Testis (tissue), 3 donors: ENCODE results near the gene SMYD3. TPM values are rescaled to one million over a fixed set of nuclear protein-coding genes. Genes with fewer than 3 reads are reported as not detected.

Experiments
- DNase-seq: peaks from one replicate; pipeline ENCODE4 v3.0.0-alpha.2; 2019
- H3K27ac ChIP-seq, 2 donors: fragments of 200-600 bp; sonication (generic); one replicate each; pipeline ENCODE4 v1.5.1; 2019
- H3K27me3 ChIP-seq: fragments of 200-600 bp; sonication (generic); one replicate; pipeline ENCODE4 v1.5.1; 2019
- H3K36me3 ChIP-seq: fragments of 200-600 bp; sonication (generic); one replicate; pipeline ENCODE4 v1.5.1; 2017; ENCODE audit warnings: low read depth; ENCODE audit errors: missing control alignments
- H3K4me1 ChIP-seq: fragments of 200-600 bp; sonication (generic); one replicate; pipeline ENCODE4 v1.5.1; 2019
- H3K4me3 ChIP-seq, 2 donors: fragments of 200-600 bp; sonication (generic); one replicate each; pipeline ENCODE4 v1.5.1; 2017 to 2019
- H3K9me3 ChIP-seq: fragments of 200-600 bp; sonication (generic); one replicate; pipeline ENCODE4 v1.5.1; 2017
- CTCF ChIP-seq, 3 experiments: fragments of 450-650 bp in 2 of 3; fragments of 200-600 bp in 1 of 3; sonication (generic) in 1 of 3; IDR thresholded peaks; one replicate each; pipeline ENCODE4 v1.5.1; 2016 to 2019; ENCODE audit warnings: antibody characterized with exemption in 3 of 3, mild to moderate bottlenecking in 2 of 3, moderate library complexity in 1 of 3
- POLR2A ChIP-seq: fragments of 450-650 bp; IDR thresholded peaks from one replicate; pipeline ENCODE4 v1.6.1; 2017; ENCODE audit warnings: antibody characterized with exemption, mild to moderate bottlenecking, moderate library complexity
- WGBS, 2 donors: methylation state at CpG; one replicate each; pipeline ENCODE4 v1.1.5; 2018; 5-methylcytosine and 5-hydroxymethylcytosine counted together
- intact Hi-C: fragments of 100-400 bp; cut with DNase I; formaldehyde crosslinking; loops from one replicate; pipeline ENCODE4 v1.15.1; 2023; ENCODE audit warnings: low total_unique reads
- polyA plus RNA-seq: library from polyadenylated mRNA; stranded (reverse); fragments of 350-450 nt; fragmentation: Illumina TruSeq; extraction: RNeasy Lipid Tissue Mini Kit (QIAGEN cat#74804); gene quantifications from one replicate; pipeline ENCODE4 v1.2.3, GENCODE V29; 2014; ENCODE audit warnings: low read depth, low replicate concordance; ENCODE audit not compliant: insufficient read depth
- total RNA-seq, 2 donors: library from RNA; depleted of rRNA; stranded (reverse); fragments of >200 nt; gene quantifications; one replicate each; pipeline ENCODE4 v1.2.3, GENCODE V29; 2016

The SMYD3 gene
- total and polyA plus RNA-seq, 3 donors from 2014 or later = 23.0 to 38.8 (median 38.7) TPM

DNA sequence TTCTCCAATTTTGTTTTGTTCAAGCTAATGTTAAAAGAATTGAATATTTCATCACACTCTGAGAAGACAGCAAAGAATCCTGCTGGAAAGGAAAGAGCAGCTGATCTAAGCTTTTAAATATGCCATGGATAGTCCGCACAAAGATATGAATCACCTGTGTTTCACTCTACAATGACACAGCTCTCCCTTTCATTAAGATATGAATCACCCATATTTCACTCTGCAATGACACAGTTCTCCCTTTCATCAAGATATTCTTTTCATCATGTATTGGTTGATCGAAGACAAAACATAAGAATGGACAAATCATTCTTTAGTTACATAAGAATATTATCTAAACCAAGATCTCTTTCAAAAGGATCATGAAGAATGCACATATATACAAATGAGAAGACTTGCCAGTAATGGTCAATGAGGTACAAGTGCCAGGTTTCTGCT, 367.3 kb downstream of the SMYD3 start:
- Histone ChIP-seq H3K27me3 (no peaks in the 10 kb centered on the region), H3K4me1 (no peaks in the 10 kb centered on the region), H3K9me3 (no peaks in the 10 kb centered on the region), H3K36me3 (no peaks in the 10 kb centered on the region), H3K4me3 (no peak overlapping the region), H3K27ac (no peak overlapping the region)
- 90 to 97% methylated on average over 2 of the region's 2 CpGs for WGBS, 2 donors
- intact Hi-C loops = no loop called here
- DNase-seq = no peak
- TF ChIP-seq CTCF (IDR thresholded peaks at IDR 0.05) (no peak), POLR2A (no peak)

GRCh38 chr1:246138781-246139180, 368.3 kb downstream of the SMYD3 start:
- DNase-seq = no peak
- Histone ChIP-seq H3K4me3 (no peak overlapping the region), H3K9me3 (no peaks in the 10 kb centered on the region), H3K4me1 (no peaks in the 10 kb centered on the region), H3K36me3 (no peaks in the 10 kb centered on the region), H3K27ac (no peak overlapping the region), H3K27me3 (no peaks in the 10 kb centered on the region)
- TF ChIP-seq CTCF (IDR thresholded peaks at IDR 0.05) (no peak), POLR2A (no peak)
- WGBS, 2 donors = 45 to 68% methylated on average over 2 of the region's 2 CpGs
- intact Hi-C loops = no loop called here

GRCh38 chr1:246136477-246136876, 370.6 kb downstream of the SMYD3 start:
- no peaks in the 10 kb centered on the region for H3K27me3 ChIP-seq
- H3K4me1 ChIP-seq = no peaks in the 10 kb centered on the region
- H3K9me3 ChIP-seq = no peaks in the 10 kb centered on the region
- intact Hi-C loops = no loop called here
- TF ChIP-seq CTCF (IDR thresholded peaks at IDR 0.05) = no peak
- TF ChIP-seq POLR2A = no peak
- DNase-seq = no peak
- H3K36me3 ChIP-seq = no peaks in the 10 kb centered on the region
- no peak overlapping the region for H3K4me3 ChIP-seq
- H3K27ac ChIP-seq = no peak overlapping the region

GRCh38 chr1:246134789-246135188, 372.3 kb downstream of the SMYD3 start:
- Histone ChIP-seq H3K36me3 (no peaks in the 10 kb centered on the region), H3K4me1 (no peaks in the 10 kb centered on the region), H3K4me3 (no peak overlapping the region), H3K27ac (no peak overlapping the region), H3K27me3 (no peaks in the 10 kb centered on the region), H3K9me3 (no peaks in the 10 kb centered on the region)
- DNase-seq = no peak
- intact Hi-C loops = no loop called here
- no peak for TF ChIP-seq POLR2A
- 85 to 98% methylated on average over 1 of the region's 1 CpG for WGBS, 2 donors

DNA sequence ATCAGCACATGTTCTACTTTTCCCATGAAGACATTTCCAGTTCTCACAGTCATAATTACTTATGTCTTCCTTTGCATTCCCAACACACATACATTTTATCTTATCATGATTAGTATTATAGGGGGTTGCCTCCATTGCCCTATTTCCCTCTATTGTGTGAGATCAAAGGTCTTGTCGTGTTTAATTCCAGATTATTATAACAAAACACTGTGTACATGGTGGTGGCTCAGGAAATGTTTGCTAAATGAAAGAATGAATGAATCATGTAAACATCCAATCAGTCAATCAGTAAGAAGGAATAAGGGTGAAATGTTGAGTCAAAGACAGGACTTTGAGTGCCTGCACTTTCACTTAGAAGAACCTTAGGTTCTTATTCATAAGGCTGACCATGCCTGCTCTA, 376.0 kb downstream of the SMYD3 start:
- no peaks in the 10 kb centered on the region for H3K9me3 ChIP-seq
- no peaks in the 10 kb centered on the region for H3K36me3 ChIP-seq
- 90 to 95% methylated on average over 1 of the region's 1 CpG for WGBS, 2 donors
- no peak overlapping the region for H3K4me3 ChIP-seq
- H3K27me3 ChIP-seq = no peaks in the 10 kb centered on the region
- H3K27ac ChIP-seq = no peak overlapping the region
- intact Hi-C loops = no loop called here
- TF ChIP-seq POLR2A (no peak), CTCF (IDR thresholded peaks at IDR 0.05) (no peak)
- no peak for DNase-seq
- H3K4me1 ChIP-seq = no peaks in the 10 kb centered on the region
